IPS-18a (cell line): ENCODE results near the gene IL12RB1.
"Not testable (repeated sequence)": the region's sequence is repeated elsewhere in the genome, so short reads cannot be mapped to it uniquely, and the experiment has no call there.

Experiments
- H3K27ac ChIP-seq: one replicate; pipeline ENCODE4 v1.5.1; 2013; ENCODE audit warnings: low read length
- H3K27me3 ChIP-seq: one replicate; pipeline ENCODE4 v1.6.1; 2013; ENCODE audit warnings: mild to moderate bottlenecking, low read length; ENCODE audit not compliant: control insufficient read depth, insufficient read depth
- H3K36me3 ChIP-seq: one replicate; pipeline ENCODE4 v1.6.1; 2013; ENCODE audit warnings: low read depth, low read length; ENCODE audit not compliant: control insufficient read depth
- H3K4me1 ChIP-seq: one replicate; pipeline ENCODE4 v1.6.1; 2013; ENCODE audit warnings: low read depth, low read length; ENCODE audit not compliant: control insufficient read depth
- H3K4me3 ChIP-seq: one replicate; pipeline ENCODE4 v1.5.1; 2013; ENCODE audit warnings: low read length
- H3K9ac ChIP-seq: one replicate; pipeline ENCODE4 v1.6.1; 2013; ENCODE audit warnings: mild to moderate bottlenecking, low read length, moderate library complexity
- H3K9me3 ChIP-seq: one replicate; pipeline ENCODE4 v1.6.1; 2013; ENCODE audit warnings: low read depth, low read length; ENCODE audit not compliant: control insufficient read depth

Gene IL12RB1

DNA sequence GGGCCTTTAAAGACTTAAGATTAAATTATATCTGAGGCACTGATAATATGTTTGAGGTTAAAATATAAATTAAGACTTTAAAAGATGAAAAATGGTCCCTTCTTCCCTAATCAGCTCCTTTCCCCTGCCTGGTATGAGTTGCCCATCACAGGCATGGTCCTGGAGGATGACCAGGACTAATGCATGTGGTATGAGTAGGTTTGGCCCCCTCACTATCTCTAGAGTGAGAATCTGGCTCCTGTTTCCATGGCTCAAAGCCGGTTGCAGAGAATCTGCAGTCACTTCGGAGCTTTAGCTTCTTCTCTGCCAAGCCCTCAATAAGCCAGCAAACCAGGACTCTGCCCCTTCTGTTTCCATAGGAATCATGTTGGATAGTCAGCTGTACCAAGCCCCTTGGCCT is 54.6 kb downstream of the IL12RB1 start:
- not testable (repeated sequence) for H3K27me3 ChIP-seq, H3K27ac ChIP-seq, H3K4me3 ChIP-seq, H3K9me3 ChIP-seq, H3K36me3 ChIP-seq, H3K9ac ChIP-seq, H3K4me1 ChIP-seq

DNA sequence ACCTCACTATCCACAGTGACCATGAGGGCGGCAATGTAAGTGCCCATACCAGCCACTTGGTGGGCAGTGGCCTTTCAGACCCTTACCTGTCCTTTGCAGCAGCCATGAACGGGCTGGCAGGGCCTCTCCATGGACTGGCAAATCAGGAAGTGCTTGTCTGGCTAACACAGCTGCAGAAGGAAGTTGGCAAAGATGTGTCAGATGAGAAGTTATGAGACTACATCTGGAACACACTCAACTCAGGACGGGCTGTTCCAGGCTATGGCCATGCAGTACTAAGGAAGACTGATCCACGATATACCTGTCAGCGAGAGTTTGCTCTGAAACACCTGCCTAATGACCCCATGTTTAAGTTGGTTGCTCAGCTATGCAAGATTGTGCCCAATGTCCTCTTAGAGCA is 55.3 kb downstream of the IL12RB1 start:
- H3K27ac ChIP-seq: not testable (repeated sequence)

DNA sequence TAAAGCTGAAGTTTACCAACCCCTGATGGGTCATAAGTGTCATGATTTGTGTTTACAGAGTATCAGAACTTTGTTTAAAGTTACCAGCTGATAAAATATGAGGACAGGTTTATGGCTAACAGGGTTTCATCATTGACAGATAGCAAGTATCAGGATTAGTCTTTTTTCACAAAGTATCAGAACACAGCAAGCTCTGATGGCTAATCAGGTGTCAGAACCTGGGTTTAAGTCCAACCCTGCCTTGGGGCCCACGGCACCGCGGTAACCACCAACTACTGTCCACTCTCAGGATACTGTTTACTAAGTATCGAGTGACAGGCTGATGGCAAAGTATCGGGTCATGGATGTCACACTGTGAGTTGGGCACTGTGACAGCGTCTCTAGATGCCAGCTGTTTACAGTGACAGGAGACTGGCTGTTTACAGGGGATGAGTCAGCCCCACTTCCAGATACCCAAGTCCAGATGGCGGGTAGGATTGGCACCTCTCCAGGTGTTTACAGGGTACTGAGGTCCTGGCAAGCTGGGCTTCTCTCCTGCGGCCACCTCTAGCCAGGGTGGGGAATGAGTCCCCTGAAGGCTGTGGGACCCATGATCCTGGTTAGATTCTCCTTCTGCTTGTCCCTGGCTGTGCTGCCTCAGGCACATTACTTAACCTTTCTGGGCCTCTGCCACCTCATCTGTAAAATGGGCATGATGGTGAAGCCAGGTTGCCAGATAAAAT is 57.0 kb downstream of the IL12RB1 start:
- Histone ChIP-seq H3K27ac (no peak overlapping the region), H3K9ac (no peak overlapping the region), H3K27me3 (no peaks in the 10 kb centered on the region), H3K4me1 (no peaks in the 10 kb centered on the region), H3K9me3 (no peaks in the 10 kb centered on the region), H3K36me3 (no peaks in the 10 kb centered on the region), H3K4me3 (no peak overlapping the region)

More for the DNA sequence above, 55.3 kb downstream of the IL12RB1 start:
- H3K27me3 ChIP-seq, H3K4me3 ChIP-seq, H3K4me1 ChIP-seq, H3K36me3 ChIP-seq, H3K9me3 ChIP-seq, H3K9ac ChIP-seq: not testable (repeated sequence)

DNA sequence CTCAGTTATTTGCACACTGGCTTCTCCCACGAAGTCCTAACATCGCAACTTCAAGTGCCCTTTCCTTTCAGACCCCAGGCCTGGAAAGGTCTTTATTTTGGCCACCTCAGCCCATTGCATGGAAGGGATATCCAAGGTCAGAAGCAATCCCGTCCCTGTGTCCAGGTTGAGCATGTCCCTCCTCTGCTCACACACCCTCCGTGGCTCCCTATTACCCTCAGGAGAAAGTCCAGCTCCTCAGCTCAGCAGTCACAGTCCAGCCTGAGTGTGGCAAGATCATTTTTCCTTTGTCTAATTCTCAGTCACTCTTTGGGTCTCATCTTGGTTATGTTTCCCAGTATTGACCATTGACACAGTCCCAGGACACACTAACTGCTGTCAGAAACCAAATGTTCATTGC is 59.6 kb downstream of the IL12RB1 start:
- H3K4me1 ChIP-seq: peaks cover 3% of the 10 kb centered on the region
- no peaks in the 10 kb centered on the region for H3K9me3 ChIP-seq
- no peak overlapping the region for H3K9ac ChIP-seq

DNA sequence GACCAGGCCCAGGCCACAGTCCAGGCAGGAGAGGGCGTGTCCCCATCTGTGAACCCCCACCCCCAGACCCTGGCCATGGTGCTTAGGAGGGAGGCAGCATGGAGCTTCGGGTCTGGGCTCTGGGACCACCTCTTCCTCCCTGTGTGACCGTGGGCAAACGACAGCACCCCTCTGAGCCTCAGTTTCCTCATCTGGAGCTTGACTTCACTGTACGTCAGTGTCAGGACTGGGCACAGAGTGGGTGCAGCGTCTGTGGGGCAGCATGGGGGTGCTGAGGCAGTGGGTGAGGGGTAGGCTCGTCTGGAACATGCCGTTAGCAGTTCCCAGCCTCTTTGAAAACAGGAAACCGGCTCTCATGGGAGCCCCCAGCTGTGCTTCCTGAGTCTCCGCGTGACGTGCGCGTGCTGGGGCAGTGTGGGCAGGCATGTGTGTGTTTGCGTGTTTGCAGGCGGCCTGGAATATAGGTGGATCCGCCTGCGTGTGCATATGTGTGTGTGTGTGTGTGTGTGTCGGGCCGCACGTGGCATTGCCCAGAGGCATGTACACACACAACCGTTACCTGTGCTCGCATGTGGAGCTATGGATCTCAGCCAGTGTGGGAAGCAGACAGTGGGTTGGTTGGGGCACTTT is 63.0 kb downstream of the IL12RB1 start:
- Histone ChIP-seq H3K4me1 (peaks cover 3% of the 10 kb centered on the region), H3K4me3 (no peak overlapping the region), H3K36me3 (no peaks in the 10 kb centered on the region), H3K27me3 (no peaks in the 10 kb centered on the region), H3K9ac (no peak overlapping the region), H3K9me3 (no peaks in the 10 kb centered on the region), H3K27ac (no peak overlapping the region)

More for the DNA sequence above, 59.6 kb downstream of the IL12RB1 start:
- Histone ChIP-seq H3K27me3 (no peaks in the 10 kb centered on the region), H3K27ac (no peak overlapping the region), H3K4me3 (no peak overlapping the region), H3K36me3 (no peaks in the 10 kb centered on the region)

DNA sequence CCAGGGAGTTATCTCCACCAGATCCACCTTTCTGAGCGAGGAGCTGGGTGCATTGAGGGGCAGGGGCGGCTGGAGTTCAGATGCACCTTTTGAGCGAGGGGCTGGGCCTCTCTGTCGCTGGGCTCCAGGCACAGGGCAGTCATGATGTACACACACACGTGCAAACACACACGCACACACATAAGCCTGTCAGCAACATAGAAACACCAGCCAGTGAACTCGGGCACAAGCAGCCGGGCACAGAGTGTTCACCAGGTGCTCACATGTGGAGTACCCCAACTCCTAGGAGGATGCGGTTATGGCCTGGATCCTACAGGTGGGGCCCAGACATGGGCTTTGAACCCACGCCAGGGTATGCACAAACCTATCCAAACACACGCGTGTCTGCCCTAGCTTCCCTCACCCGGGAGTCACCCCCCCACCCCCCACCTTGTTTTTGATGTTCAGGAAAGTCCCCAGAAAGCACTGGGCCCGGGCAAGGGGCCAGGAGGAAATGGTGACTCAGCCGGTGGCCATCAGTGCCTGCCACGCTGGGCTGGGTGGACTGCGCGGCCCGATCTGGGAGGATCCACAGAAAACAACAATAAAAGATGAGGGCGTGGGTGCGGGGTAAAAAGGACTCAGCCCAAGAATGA is 65.5 kb downstream of the IL12RB1 start:
- H3K9me3 ChIP-seq: no peaks in the 10 kb centered on the region
- H3K27me3 ChIP-seq: no peaks in the 10 kb centered on the region
- H3K27ac ChIP-seq: no peak overlapping the region
- peaks cover 3% of the 10 kb centered on the region for H3K4me1 ChIP-seq
- no peak overlapping the region for H3K9ac ChIP-seq
- H3K36me3 ChIP-seq: no peaks in the 10 kb centered on the region
- H3K4me3 ChIP-seq: no peak overlapping the region

DNA sequence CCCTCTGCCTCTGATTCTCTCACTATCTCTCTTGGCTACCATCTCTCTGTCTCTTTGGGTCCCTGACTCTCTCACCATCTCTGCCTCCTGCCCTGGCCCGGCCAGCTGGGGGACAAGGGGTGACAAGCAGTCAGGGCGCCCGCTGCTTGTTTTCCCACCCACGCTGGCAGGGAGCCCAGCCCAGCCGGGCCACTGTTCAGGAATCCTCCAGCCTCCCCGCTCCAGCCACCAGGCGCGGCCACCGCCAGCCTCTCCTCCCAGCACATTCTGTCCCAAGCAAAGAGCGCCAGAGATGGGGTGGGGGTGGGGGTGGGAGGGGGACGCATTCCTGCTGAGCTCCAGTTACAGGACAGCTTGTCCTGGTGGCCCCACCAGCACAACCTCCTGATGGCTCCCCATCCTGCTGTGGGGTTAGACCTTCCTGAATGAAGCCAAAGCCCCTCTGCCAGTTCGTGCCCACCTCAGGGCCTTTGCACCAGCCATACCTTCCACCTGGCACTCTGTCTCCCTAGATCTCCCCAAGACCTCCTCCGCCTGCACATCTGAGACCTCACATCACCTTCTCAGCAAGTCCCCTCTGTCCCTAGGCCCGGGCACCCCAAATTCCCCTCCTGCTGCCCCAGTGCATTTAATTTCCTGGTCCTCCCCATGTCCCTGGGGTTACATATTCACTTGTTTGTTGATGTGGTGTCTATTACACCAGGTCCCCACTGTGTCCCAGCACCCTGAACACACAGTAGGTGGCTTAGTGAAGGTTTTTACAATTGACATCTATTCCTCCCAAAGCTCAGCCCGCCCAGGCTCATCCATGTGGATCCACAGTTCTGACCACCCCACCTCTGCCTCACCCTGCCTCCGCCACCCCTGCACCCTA is 66.3 kb downstream of the IL12RB1 start:
- peaks cover 3% of the 10 kb centered on the region for H3K4me1 ChIP-seq
- H3K27me3 ChIP-seq: no peaks in the 10 kb centered on the region
- no peaks in the 10 kb centered on the region for H3K36me3 ChIP-seq
- H3K27ac ChIP-seq: no peak overlapping the region
- no peak overlapping the region for H3K9ac ChIP-seq
- no peak overlapping the region for H3K4me3 ChIP-seq
- H3K9me3 ChIP-seq: no peaks in the 10 kb centered on the region

DNA sequence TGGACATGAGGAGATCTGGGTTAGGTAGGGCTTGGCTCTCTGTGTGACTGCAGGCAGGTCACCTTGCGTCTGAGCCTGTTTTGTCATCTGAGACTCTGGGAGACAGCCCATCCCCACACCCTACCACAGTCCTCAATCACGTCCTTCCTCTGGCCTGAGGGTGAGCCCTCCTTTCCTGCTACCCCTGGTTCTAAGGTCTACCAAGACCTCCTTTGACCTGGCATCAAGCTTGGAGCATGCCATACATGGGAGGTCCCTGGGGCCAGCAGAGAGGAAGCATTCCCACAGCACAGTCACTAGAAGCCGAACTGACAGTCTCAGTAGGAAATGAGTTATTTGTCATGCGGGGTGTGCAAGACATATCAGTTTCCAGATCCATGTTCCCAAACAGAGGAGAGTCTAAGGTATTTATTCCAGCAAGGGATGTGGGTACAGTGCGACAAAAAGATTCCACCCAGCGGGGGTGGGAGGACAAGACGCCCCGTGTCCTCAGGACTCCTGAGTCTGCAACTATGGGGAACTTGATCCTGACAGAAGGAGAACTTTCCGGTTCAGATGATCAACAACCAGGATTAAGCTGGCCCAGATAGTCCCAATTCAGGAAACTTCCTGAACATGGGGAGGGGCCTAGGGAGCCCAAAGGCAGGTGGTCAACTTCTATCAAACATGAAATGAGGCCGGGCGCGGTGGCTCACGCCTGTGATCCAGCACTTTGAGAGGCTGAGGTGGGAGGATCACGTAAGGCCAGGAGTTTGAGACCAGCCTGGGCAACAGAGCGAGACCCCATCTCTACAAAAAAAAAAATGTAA is 69.3 kb downstream of the IL12RB1 start:
- Histone ChIP-seq H3K4me3 (no peak overlapping the region), H3K4me1 (peaks cover 2% of the 10 kb centered on the region), H3K9ac (no peak overlapping the region), H3K27me3 (no peaks in the 10 kb centered on the region), H3K9me3 (no peaks in the 10 kb centered on the region), H3K36me3 (no peaks in the 10 kb centered on the region), H3K27ac (no peak overlapping the region)

DNA sequence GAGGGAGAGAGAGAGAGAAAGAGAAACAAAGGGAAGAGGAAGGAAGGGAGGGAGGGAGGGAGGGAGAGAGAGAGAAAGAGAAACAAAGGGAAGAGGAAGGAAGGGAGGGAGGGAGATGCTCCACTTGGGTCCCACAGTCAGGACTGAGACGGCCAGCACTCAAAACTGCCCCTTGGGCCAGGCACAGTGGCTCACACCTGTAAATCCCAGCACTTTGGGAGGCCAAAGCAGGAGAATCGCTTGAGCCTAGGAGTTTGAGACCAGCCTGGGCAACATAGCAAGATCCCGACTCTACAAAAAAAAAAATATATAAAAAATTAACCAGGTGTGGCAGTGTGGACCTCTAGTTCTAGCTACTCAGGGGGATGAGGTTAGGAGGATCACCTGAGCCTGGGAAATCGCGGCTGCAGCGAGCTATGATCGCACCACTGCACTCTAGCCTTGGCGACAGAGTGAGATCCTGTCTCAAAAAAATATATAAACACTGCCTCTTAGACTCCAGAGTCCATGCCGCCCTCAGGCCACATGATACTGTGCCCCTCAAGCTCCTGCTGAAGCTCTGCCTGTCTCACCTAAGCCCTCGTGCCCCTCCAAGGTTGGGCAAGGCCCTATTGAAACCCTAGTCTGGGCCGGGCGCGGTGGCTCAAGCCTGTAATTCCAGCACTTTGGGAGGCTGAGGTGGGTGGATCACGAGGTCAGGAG is 70.4 kb downstream of the IL12RB1 start:
- H3K4me1 ChIP-seq: no peaks in the 10 kb centered on the region
- no peak overlapping the region for H3K9ac ChIP-seq
- no peaks in the 10 kb centered on the region for H3K27me3 ChIP-seq
- H3K9me3 ChIP-seq: no peaks in the 10 kb centered on the region
- H3K27ac ChIP-seq: no peak overlapping the region
- no peaks in the 10 kb centered on the region for H3K36me3 ChIP-seq
- no peak overlapping the region for H3K4me3 ChIP-seq

DNA sequence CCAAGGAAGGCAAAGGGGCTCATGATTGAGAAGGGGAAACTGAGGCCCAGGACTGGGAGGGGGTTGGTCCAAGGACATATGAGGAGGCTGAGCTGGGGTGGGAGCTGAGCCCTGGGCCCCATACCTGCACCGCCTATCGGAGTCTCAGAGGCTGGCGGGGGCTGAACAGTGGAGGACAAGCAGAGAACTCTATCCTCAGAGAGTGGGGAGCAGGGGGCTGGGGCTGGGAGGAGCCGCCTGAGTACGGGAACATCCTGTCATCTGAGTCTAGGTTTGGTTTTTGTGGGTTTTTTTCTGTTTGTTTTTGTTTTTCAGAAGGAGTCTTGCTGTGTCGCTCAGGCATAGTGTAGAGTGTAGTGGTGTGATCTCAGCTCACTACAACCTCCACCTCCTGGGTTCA is 72.5 kb downstream of the IL12RB1 start:
- Histone ChIP-seq H3K9me3 (no peaks in the 10 kb centered on the region), H3K4me1 (no peaks in the 10 kb centered on the region), H3K27me3 (no peaks in the 10 kb centered on the region), H3K4me3 (no peak overlapping the region), H3K36me3 (no peaks in the 10 kb centered on the region), H3K27ac (no peak overlapping the region), H3K9ac (no peak overlapping the region)
